Fibroblast of skin of right biceps (primary cell): Measurements from ENCODE around the gene SORD.
"Not testable (repeated sequence)": the region's sequence is repeated elsewhere in the genome, so short reads cannot be mapped to it uniquely, and the experiment has no call there.

Experiments
- DNase-seq: peaks from one replicate; pipeline ENCODE4 v3.0.0-alpha.2; 2013

SORD gene

GRCh38 chr15:45069942-45070360 is 47.0 kb downstream of the SORD start:
- DNase-seq = not testable (repeated sequence)

DNA sequence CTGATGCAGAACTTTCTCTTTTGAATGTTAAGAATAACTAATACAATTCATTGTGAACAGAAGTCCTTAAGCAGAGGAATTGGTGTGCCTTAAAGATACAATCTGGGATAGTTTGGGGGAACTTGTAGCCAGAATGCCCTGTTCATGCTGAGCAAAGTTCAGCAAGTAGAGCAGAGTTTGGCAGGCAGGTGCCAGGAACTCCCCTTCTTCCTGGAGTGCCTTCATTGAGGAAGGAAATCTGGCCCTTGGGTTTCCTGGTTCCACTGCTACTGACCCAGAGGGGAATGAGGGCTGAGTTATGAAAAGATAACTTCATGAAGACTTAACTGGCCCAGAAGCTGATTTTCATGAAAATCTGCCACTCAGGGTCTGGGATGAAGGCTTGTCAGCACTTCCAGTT is 50.6 kb downstream of the SORD start:
- DNase-seq = not testable (repeated sequence)

- not testable (repeated sequence) for DNase-seq
These were observed 52.7 kb downstream of the SORD start for GRCh38 chr15:45075440-45076320.

DNA sequence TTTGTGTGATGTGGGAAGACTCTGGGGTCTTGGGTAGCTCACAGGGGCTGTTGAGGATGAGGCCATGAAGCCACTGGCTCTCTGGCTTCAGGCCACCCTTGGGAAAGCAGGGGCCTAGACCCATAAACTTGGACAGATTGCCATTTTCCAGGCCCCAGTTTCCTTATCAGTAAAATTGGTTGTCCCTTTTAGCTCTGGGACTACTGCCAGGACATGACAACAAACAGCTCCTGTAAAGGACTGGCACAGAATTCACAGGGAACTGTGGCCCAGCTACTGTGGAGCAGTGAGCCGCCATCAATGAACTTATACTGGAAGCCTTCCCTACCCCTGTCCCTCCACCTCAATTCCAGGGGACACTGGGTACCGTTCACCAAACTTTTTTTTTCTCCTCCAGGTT is 54.4 kb downstream of the SORD start:
- not testable (repeated sequence) for DNase-seq

DNA sequence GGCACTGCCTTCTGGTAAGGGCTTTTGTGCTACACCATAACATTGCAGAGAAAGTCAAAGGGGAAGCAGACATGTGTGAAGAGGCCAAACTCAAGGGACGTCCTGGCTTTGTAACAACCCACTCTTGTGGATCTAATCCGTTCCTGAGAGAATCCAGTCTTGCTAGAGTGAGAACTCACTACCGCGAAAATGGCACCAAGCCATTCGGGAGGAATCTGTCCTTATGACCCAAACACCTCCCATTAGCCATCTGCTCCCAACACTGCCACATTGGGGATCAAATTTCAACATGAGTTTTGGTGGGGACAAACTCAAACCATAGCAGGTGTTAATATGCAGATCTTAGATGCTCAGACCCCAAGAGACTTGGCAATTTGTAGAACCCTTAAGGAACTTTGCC is 56.2 kb downstream of the SORD start:
- not testable (repeated sequence) for DNase-seq

DNA sequence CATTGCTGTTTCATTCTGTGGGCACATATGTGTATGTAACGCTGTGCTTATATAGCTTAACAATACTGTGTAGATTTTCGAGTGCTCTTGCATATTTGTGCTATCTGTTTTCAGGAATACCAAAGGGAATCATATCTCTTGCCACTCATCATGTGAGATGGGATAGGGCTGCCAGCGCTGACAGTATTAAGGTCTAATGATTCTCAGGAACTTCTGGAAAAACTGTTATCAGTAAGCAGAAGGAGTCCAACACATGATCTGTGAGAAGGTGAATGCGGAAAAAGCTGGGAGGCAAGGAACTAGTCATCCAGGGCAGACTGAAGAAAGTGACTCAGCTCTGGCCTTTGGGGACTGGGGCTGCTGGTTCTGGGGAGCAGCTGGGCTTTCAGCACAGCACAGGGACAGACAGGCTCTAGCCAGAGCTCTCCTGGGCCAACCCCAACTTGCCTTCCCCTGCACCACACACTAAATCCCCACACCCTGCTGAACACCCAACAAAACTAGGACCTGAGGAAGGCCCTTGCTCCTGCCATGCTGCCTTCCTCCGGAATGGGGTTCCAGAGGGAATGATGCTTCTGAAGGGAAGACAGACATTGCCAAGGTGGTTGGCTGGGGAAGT is 56.7 kb downstream of the SORD start:
- DNase-seq = not testable (repeated sequence)

DNA sequence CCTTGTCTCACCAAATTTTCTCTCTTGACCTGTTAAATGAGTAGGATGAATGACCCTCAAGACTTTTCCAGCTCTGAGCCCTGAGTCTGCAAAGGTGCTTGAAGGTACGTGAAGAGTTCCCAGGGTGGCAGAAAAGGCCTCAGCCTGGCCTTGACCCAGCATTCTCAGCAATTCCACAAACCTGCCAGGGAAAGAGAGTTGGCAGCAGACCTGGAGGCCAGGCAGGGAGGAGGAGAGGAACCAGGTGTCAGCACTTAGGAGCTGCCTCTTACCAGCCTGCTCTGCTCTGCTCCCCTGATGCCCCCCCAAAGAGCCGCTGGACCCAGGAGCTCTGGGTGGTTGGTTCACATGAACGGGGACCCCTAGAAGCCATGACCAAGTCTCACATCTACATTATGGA is 57.6 kb downstream of the SORD start:
- DNase-seq = not testable (repeated sequence)

- not testable (repeated sequence) for DNase-seq
These were observed 59.4 kb downstream of the SORD start for GRCh38 chr15:45082412-45082811.

DNA sequence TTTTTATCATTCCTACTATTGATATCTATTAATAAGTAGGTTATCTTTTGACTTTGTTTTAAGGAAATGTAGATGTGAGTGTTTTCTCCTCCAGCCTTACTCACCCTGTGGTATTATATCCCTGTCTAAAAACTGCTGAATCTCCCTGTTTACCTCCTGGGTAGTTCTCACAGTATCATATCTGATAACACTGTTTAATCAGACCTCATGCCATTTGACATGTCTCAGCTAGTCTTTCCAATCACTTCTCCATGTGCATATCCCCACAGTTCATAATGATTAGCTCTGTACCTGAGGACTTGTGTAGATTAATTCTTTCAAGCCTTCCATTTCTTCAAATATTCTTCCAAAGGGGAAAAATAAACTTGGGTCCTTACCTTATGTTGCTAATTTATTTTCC is 60.2 kb downstream of the SORD start:
- no peak for DNase-seq

- DNase-seq = no peak
These were observed 61.2 kb downstream of the SORD start for GRCh38 chr15:45084163-45084562.

GRCh38 chr15:45087513-45087912 is 64.5 kb downstream of the SORD start:
- DNase-seq = no peak

- DNase-seq = no peak
These were observed 66.1 kb downstream of the SORD start for GRCh38 chr15:45088801-45089711.

GRCh38 chr15:45089712-45090373 is 66.8 kb downstream of the SORD start:
- no peak for DNase-seq

DNA sequence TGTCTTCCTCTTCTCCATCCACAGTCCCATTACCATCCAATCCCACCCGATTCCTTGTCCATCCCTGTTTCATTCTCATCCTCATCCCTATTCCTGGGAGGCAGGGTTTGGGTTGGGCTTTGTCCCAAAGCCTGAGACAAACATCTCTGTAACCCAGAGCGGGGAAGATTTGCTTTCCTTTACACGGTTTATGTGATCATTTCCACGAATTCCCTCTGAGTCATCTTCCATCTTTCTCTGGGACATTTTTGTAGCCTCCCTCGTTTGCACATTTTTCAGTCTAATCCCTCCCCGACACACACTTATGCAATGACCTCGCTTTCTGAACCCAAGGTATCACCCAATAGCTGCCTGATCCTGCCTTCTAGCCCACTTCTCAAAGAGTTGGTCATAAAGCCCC is 68.2 kb downstream of the SORD start:
- DNase-seq = peak; percentile 48

DNA sequence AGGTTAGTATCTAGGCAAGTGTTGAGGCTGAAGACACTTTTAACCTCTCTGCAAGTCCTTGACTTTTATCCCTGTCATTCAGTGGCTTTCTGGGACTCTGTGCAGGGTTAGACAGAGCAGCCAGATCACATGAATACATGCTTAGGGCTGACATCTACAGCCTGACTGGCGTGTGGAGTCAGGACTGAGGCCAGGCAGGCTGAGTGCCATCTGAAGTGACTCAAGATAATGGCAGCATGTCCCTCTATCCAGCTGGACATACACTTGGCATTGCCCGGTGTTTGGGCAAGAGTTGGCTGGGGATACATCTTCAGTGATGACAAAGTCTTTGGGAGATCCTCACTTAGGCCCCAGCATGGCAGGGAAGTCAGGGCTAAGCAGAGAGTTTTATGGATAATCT is 68.6 kb downstream of the SORD start:
- no peak for DNase-seq

- no peak for DNase-seq
These were observed 70.0 kb downstream of the SORD start for GRCh38 chr15:45093013-45093412.

- no peak for DNase-seq
These were observed 70.8 kb downstream of the SORD start for GRCh38 chr15:45093622-45094357.

DNA sequence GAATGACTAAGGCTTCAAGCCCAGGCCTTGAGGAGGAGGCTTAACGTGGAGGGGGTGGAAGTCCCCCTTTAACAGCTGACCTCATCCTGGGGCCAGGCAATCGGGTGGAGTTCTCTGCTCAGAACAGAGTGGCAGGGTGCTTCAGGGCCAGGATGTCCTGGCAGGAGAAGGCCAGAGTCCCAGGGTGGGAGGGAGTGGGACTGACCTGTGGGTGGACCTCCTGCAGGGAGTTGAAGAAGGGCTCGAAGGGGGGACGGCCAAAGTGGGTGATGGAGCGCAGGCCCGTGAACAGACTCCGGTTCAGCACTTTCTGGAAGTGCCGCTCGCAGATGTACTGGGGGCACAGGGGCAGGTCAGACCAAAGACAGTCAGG is 71.3 kb downstream of the SORD start:
- DNase-seq = no peak

- DNase-seq = no peak
These were observed 72.7 kb downstream of the SORD start for GRCh38 chr15:45095661-45096060.

- no peak for DNase-seq
These were observed 74.5 kb downstream of the SORD start for GRCh38 chr15:45097466-45097865.

- no peak for DNase-seq
These were observed 76.7 kb downstream of the SORD start for GRCh38 chr15:45099549-45100165.
